Spleen (tissue), 11 donors: ENCODE measurements around the gene ZCCHC7. TPM values are rescaled to one million over a fixed set of nuclear protein-coding genes. Genes with fewer than 3 reads are reported as not detected.
A peak's percentile ranks its signal among the peaks of the same experiment; 100 is the strongest.

Source experiments
- DNase-seq: peaks from one replicate; pipeline ENCODE4 v3.0.0-alpha.2; 2020
- H3K27ac ChIP-seq, 8 donors: fragments of 200-600 bp; sonication (generic) in 7 of 8; 1 replicate in 4 of 8; 2 replicates in 4 of 8; pipeline versions ENCODE4 v1.5.0 to v1.8.0; 2016 to 2021; ENCODE audit warnings: inconsistent platforms in 4 of 8, mild to moderate bottlenecking in 4 of 8, moderate library complexity in 1 of 8
- H3K27me3 ChIP-seq, 7 donors: fragments of 200-600 bp; sonication (generic) in 6 of 7; replicated peaks in 1 of 7; 1 replicate in 4 of 7; 2 replicates in 3 of 7; pipeline versions ENCODE4 v1.5.0 to v1.8.0; 2016 to 2021; ENCODE audit warnings: inconsistent platforms in 3 of 7, mild to moderate bottlenecking in 1 of 7
- H3K36me3 ChIP-seq, 6 donors: fragments of 200-600 bp; sonication (generic) in 5 of 6; 1 replicate in 4 of 6; 2 replicates in 2 of 6; pipeline versions ENCODE4 v1.5.0 to v1.8.0; 2016 to 2021; ENCODE audit warnings: inconsistent platforms in 2 of 6
- H3K4me1 ChIP-seq, 6 donors: fragments of 200-600 bp; sonication (generic) in 5 of 6; 1 replicate in 3 of 6; 2 replicates in 3 of 6; pipeline versions ENCODE4 v1.5.0 to v1.8.0; 2016 to 2021; ENCODE audit warnings: inconsistent platforms in 3 of 6
- H3K4me3 ChIP-seq, 8 donors: fragments of 200-600 bp; sonication (generic) in 7 of 8; 1 replicate in 4 of 8; 2 replicates in 4 of 8; pipeline versions ENCODE4 v1.5.0 to v1.8.0; 2016 to 2021; ENCODE audit warnings: inconsistent platforms in 4 of 8, mild to moderate bottlenecking in 4 of 8, moderate library complexity in 2 of 8
- H3K9me3 ChIP-seq, 8 donors: fragments of 200-600 bp; sonication (generic) in 7 of 8; 1 replicate in 4 of 8; 2 replicates in 4 of 8; pipeline versions ENCODE4 v1.5.0 to v1.8.0; 2016 to 2021; ENCODE audit warnings: inconsistent platforms in 4 of 8
- CTCF ChIP-seq, 11 experiments: fragments of 200-600 bp in 7 of 11; fragments of 450-650 bp in 4 of 11; sonication (generic) in 4 of 11; IDR thresholded peaks in 8 of 11; conservative IDR thresholded peaks in 3 of 11; 1 replicate in 7 of 11; 2 replicates in 4 of 11; pipeline versions ENCODE4 v1.4.0 to v1.8.0; 2016 to 2021; ENCODE audit warnings: antibody characterized with exemption in 11 of 11, inconsistent platforms in 4 of 11, mild to moderate bottlenecking in 1 of 11
- POLR2A ChIP-seq, 3 donors: fragments of 450-650 bp; IDR thresholded peaks; one replicate each; pipeline ENCODE4 v1.5.1; 2017; ENCODE audit warnings: antibody characterized with exemption in 3 of 3, mild to moderate bottlenecking in 1 of 3
- POLR2AphosphoS5 ChIP-seq, 3 donors: sonication (generic); formaldehyde crosslinking; IDR thresholded peaks; one replicate each; pipeline ENCODE4 v1.5.1; 2017; ENCODE audit warnings: antibody characterized with exemption in 3 of 3
- WGBS, 5 donors: extraction: QIAGEN DNeasy Blood & Tissue Kit in 3 of 5; methylation state at CpG; one replicate each; pipeline versions ENCODE4 v1.1.5 to v1.1.7; 2013 to 2018; 5-methylcytosine and 5-hydroxymethylcytosine counted together
- intact Hi-C: fragments of 100-400 bp; cut with DNase I; formaldehyde crosslinking; loops from one replicate; pipeline ENCODE4 v1.15.0; 2023; ENCODE audit warnings: low total_unique reads
- polyA plus RNA-seq, 3 donors: library from polyadenylated mRNA; stranded (reverse); fragments of 200-250 nt; gene quantifications; one replicate each; pipeline ENCODE4 v1.2.1, GENCODE V29; 2013
- total RNA-seq, 7 donors: library from RNA; depleted of rRNA in 3 of 7; stranded (reverse); fragments of >200 nt in 3 of 7; fragmentation: NEBNext Ultra II Directional in 4 of 7; extraction: Animal tissue kit (Norgen Biotek cat#: 25700) in 4 of 7; gene quantifications; one replicate each; pipeline versions ENCODE4 v1.1.0 to v1.2.1, GENCODE V29; 2016 to 2021
- donor health status: healthy with polysubstance abuse.
- donor health status: DM: no; HTN: no; CAD: no; lungs with moderate emphysema.
- donor health status: DM: no; HTN: no; CAD: no.
- donor health status: Bipolar disorder and iron deficiency.
- donor health status: healthy.
- donor health status: DM: no; HTN: no; CAD: no.
- donor health status: DM: yes; HTN: yes; CAD: no.

ZCCHC7 gene
- total and polyA plus RNA-seq, 10 donors, result 17.0 to 50.6 (median 38.1) TPM

- Histone ChIP-seq H3K36me3 (peaks cover 0 to 5% (median 0%) of the 10 kb centered on the region in 6 donors), H3K27ac (peak overlapping the region; percentile 17 to 79 (median 60)), H3K4me3 (no peak overlapping the region), H3K4me1 (peaks cover 22 to 94% (median 48%) of the 10 kb centered on the region in 6 donors), H3K9me3 (no peaks in the 10 kb centered on the region), H3K27me3 (no peaks in the 10 kb centered on the region)
- WGBS, 5 donors, result 16 to 45% (median 34%) methylated on average over 4 of the region's 4 CpGs
- intact Hi-C loops, result no loop called here
- TF ChIP-seq CTCF (IDR thresholded peaks at IDR 0.05 in 8 of 11, conservative IDR thresholded peaks at IDR 0.05 in 3 of 11), result no peak
- peak in 1 of 3 donors; percentile 29 for TF ChIP-seq POLR2A (IDR thresholded peaks at IDR 0.05)
- peak in 1 of 3 donors; percentile 73 for TF ChIP-seq POLR2AphosphoS5 (IDR thresholded peaks at IDR 0.05)
- DNase-seq, result no peak
Observed at GRCh38 chr9:37197158-37198038, 77.0 kb downstream of the ZCCHC7 start.

GRCh38 chr9:37198039-37198729, 77.8 kb downstream of the ZCCHC7 start:
- Histone ChIP-seq H3K36me3 (peaks cover 0 to 6% (median 0%) of the 10 kb centered on the region in 6 donors), H3K9me3 (peaks cover 0 to under 1% (median 0%) of the 10 kb centered on the region in 8 donors), H3K4me1 (peaks cover 17 to 90% (median 48%) of the 10 kb centered on the region in 6 donors), H3K27ac (peak overlapping the region; percentile 17 to 79 (median 60)), H3K27me3 (no peaks in the 10 kb centered on the region), H3K4me3 (no peak overlapping the region)
- DNase-seq, result no peak
- intact Hi-C loops, result no loop called here
- 29 to 53% (median 43%) methylated on average over 2 of the region's 2 CpGs for WGBS, 5 donors
- TF ChIP-seq POLR2AphosphoS5 (IDR thresholded peaks at IDR 0.05), result no peak
- TF ChIP-seq POLR2A (IDR thresholded peaks at IDR 0.05), result no peak
- no peak for TF ChIP-seq CTCF (IDR thresholded peaks at IDR 0.05 in 8 of 11, conservative IDR thresholded peaks at IDR 0.05 in 3 of 11)

GRCh38 chr9:37198831-37199230, 78.5 kb downstream of the ZCCHC7 start:
- intact Hi-C loops, result no loop called here
- H3K36me3 ChIP-seq, result peaks cover 0 to 11% (median 0%) of the 10 kb centered on the region in 6 donors
- 58 to 69% (median 66%) methylated on average over 1 of the region's 1 CpG for WGBS, 5 donors
- H3K27ac ChIP-seq, result peak overlapping the region; percentile 7 to 79 (median 55)
- TF ChIP-seq POLR2A (IDR thresholded peaks at IDR 0.05) (no peak), CTCF (IDR thresholded peaks at IDR 0.05 in 8 of 11, conservative IDR thresholded peaks at IDR 0.05 in 3 of 11) (no peak), POLR2AphosphoS5 (IDR thresholded peaks at IDR 0.05) (no peak)
- H3K9me3 ChIP-seq, result peaks cover 0 to 7% (median 6%) of the 10 kb centered on the region in 8 donors
- H3K27me3 ChIP-seq, result no peaks in the 10 kb centered on the region
- H3K4me3 ChIP-seq, result no peak overlapping the region
- H3K4me1 ChIP-seq, result peaks cover 17 to 83% (median 48%) of the 10 kb centered on the region in 6 donors
- no peak for DNase-seq
